Upper lobe of left lung (tissue), 6 donors: Measurements from ENCODE around the gene SNN. TPM values are rescaled to one million over a fixed set of nuclear protein-coding genes. Genes with fewer than 3 reads are reported as not detected.
A peak's percentile ranks its signal among the peaks of the same experiment; 100 is the strongest.

ENCODE experiments used
- ATAC-seq, 2 donors: fragments of 200-7000 bp; cut with Tn5 transposase; one replicate each; pipeline ENCODE4 v1.9.1; 2022; ENCODE audit warnings: mild to moderate bottlenecking in 2 of 2, moderate library complexity in 2 of 2; ENCODE audit not compliant: low FRiP score in 2 of 2
- DNase-seq, 2 donors: peaks; one replicate each; pipeline ENCODE4 v3.0.0-alpha.2; 2019 to 2020
- H3K27ac ChIP-seq, 4 donors: fragments of 200-600 bp; sonication (generic); one replicate each; pipeline ENCODE4 v1.5.1; 2016 to 2019
- H3K27me3 ChIP-seq, 4 donors: fragments of 200-600 bp; sonication (generic); one replicate each; pipeline ENCODE4 v1.5.1; 2017 to 2019
- H3K36me3 ChIP-seq, 4 donors: fragments of 200-600 bp; sonication (generic); one replicate each; pipeline ENCODE4 v1.5.1; 2016 to 2019
- H3K4me1 ChIP-seq, 4 donors: fragments of 200-600 bp; sonication (generic); one replicate each; pipeline ENCODE4 v1.5.1; 2018 to 2019
- H3K4me3 ChIP-seq, 4 donors: fragments of 200-600 bp; sonication (generic); one replicate each; pipeline ENCODE4 v1.5.1; 2017 to 2019; ENCODE audit warnings: mild to moderate bottlenecking in 2 of 4, moderate library complexity in 1 of 4
- H3K9me3 ChIP-seq, 4 donors: fragments of 200-600 bp; sonication (generic); one replicate each; pipeline ENCODE4 v1.5.1; 2018 to 2019
- EP300 ChIP-seq, 4 donors: sonication (generic); formaldehyde crosslinking; IDR thresholded peaks; one replicate each; pipeline ENCODE4 v1.5.1; 2017; ENCODE audit warnings: antibody characterized with exemption in 4 of 4, control low read depth in 2 of 4
- POLR2A ChIP-seq, 4 donors: fragments of 450-650 bp; IDR thresholded peaks; one replicate each; pipeline ENCODE4 v1.5.1; 2016 to 2017; ENCODE audit warnings: antibody characterized with exemption in 4 of 4, mild to moderate bottlenecking in 2 of 4
- POLR2AphosphoS5 ChIP-seq, 2 donors: sonication (generic); formaldehyde crosslinking; IDR thresholded peaks; one replicate each; pipeline ENCODE4 v1.5.1; 2017; ENCODE audit warnings: antibody characterized with exemption in 2 of 2
- WGBS, 2 donors: methylation state at CpG; one replicate each; pipeline ENCODE4 v1.1.5; 2017 to 2018; 5-methylcytosine and 5-hydroxymethylcytosine counted together
- total RNA-seq, 6 donors: library from RNA; depleted of rRNA in 4 of 6; stranded (reverse); fragments of >200 nt in 4 of 6; gene quantifications; one replicate each; pipeline versions ENCODE4 v1.1.0 to v1.2.1, GENCODE V29; 2016 to 2021
- TF ChIP-seq, protein P1 (sequence below), 6 experiments: fragments of 450-650 bp in 4 of 6; fragments of 200-600 bp in 2 of 6; sonication (generic) in 2 of 6; IDR thresholded peaks; one replicate each; pipeline ENCODE4 v1.5.1; 2016 to 2019; ENCODE audit warnings: antibody characterized with exemption in 6 of 6
- donor health status: DM: no; HTN: no; CAD: no; lungs with moderate emphysema.
- donor health status: DM: no; HTN: yes; CAD: no; lungs with severe emphysema.

SNN gene
- total RNA-seq, 6 donors from 2014 or later, result 14.7 to 29.8 (median 26.1) TPM

DNA sequence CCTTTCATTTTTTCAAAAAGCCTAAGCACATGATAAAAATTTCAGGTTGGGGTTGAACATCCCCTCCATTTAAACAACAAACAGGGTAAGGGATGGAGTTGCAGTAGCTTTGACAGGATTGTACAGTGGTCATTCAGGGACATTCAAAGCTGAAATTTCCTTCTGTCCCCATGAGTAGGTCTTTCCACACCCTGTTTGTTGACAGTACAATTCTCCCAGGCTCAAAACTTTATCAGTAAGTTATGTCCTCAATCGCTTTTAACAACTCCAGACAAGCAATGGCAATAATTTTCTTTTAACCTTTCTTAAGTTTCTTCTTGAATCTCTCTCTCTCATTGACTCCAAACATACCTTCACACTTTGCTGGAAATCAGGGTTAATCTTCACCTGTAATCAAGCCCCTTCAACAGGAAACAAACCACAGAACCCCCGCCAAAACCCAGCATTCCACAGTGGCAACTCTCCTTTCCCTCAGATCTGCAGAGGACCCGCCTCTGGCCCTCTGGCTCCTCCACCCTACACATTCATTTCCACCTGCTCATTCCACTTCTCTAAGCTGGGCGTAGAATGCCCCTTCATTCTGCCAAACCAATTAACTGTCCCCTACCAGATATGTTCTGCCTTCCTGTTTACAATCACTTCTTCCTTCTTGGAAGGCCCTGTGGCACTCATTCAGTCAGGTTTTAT is 53.7 kb downstream of the SNN start:
- Histone ChIP-seq H3K27me3 (no peaks in the 10 kb centered on the region), H3K27ac (peak overlapping the region; percentile 55 to 73 (median 68)), H3K36me3 (peaks cover 12 to 71% (median 31%) of the 10 kb centered on the region in 4 donors), H3K9me3 (no peaks in the 10 kb centered on the region), H3K4me3 (no peak overlapping the region), H3K4me1 (peaks cover 12 to 49% (median 27%) of the 10 kb centered on the region in 4 donors)
- DNase-seq (peak in 1 of 2 donors; percentile 39), ATAC-seq (peak in 1 of 2 donors; percentile 61)
- TF ChIP-seq EP300 (IDR thresholded peaks at IDR 0.05), result peak in 1 of 4 donors; percentile 19
- no peak for TF ChIP-seq POLR2A (IDR thresholded peaks at IDR 0.05)
- WGBS, 2 donors, result 49 to 66% methylated on average over 4 of the region's 4 CpGs

DNA sequence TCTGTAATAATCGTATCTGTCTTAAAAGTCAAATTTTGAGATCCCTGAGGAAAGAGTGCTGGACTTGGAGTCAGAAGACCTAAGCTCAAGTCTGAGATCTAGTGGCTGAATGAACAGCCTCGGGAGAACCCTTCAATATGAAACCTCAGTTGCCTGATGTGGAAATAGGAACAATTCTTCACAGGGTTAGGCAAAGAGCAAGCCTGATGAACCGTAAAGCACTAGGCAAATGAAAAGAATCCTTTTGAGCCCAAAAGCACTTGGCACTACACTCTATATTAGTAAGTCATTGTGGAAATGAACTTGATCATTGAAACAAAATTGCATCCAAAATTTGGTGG is 54.2 kb downstream of the SNN start:
- H3K4me1 ChIP-seq, result peaks cover 12 to 49% (median 29%) of the 10 kb centered on the region in 4 donors
- H3K9me3 ChIP-seq, result no peaks in the 10 kb centered on the region
- no peak overlapping the region for H3K4me3 ChIP-seq
- ATAC-seq, result no peak
- peaks cover 12 to 71% (median 31%) of the 10 kb centered on the region in 4 donors for H3K36me3 ChIP-seq
- WGBS, 2 donors, result 47 to 55% methylated on average over 3 of the region's 3 CpGs
- no peak for DNase-seq
- H3K27me3 ChIP-seq, result no peaks in the 10 kb centered on the region
- no peak for TF ChIP-seq POLR2AphosphoS5 (IDR thresholded peaks at IDR 0.05)
- TF ChIP-seq, protein P1, sequence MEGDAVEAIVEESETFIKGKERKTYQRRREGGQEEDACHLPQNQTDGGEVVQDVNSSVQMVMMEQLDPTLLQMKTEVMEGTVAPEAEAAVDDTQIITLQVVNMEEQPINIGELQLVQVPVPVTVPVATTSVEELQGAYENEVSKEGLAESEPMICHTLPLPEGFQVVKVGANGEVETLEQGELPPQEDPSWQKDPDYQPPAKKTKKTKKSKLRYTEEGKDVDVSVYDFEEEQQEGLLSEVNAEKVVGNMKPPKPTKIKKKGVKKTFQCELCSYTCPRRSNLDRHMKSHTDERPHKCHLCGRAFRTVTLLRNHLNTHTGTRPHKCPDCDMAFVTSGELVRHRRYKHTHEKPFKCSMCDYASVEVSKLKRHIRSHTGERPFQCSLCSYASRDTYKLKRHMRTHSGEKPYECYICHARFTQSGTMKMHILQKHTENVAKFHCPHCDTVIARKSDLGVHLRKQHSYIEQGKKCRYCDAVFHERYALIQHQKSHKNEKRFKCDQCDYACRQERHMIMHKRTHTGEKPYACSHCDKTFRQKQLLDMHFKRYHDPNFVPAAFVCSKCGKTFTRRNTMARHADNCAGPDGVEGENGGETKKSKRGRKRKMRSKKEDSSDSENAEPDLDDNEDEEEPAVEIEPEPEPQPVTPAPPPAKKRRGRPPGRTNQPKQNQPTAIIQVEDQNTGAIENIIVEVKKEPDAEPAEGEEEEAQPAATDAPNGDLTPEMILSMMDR (IDR thresholded peaks at IDR 0.05), result no peak
- TF ChIP-seq POLR2A (IDR thresholded peaks at IDR 0.05), result no peak
- TF ChIP-seq EP300 (IDR thresholded peaks at IDR 0.05), result no peak
- H3K27ac ChIP-seq, result peak overlapping the region; percentile 55 to 73 (median 68)

DNA sequence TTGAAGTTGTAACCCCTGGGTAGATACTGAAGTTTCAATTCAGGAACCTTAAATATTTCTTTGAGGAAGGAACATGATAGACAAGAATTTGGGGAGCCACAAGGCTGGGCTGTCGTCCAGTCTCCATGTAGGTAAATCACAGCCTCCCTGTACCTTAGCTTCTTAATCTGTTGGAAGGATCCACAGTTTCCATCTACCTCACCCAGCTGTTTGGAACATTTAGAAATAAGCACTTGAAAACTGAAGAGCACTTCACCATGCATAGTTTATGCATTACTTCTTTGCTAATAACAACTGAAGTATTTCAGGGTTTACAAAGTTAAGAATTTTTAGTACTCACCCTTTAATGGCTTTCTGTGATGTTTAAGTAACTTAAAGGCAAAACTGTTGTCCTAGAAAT is 57.2 kb downstream of the SNN start:
- H3K4me1 ChIP-seq, result peaks cover 18 to 67% (median 52%) of the 10 kb centered on the region in 4 donors
- H3K27ac ChIP-seq, result peak overlapping the region; percentile 67 to 84 (median 74)
- H3K9me3 ChIP-seq, result no peaks in the 10 kb centered on the region
- H3K4me3 ChIP-seq, result no peak overlapping the region
- no peaks in the 10 kb centered on the region for H3K27me3 ChIP-seq
- TF ChIP-seq POLR2A (IDR thresholded peaks at IDR 0.05) (peak in 1 of 4 donors; percentile 18), POLR2AphosphoS5 (IDR thresholded peaks at IDR 0.05) (no peak), EP300 (IDR thresholded peaks at IDR 0.05) (peak in 3 of 4 donors; percentile 26 to 71 (median 40))
- ATAC-seq, result peak; percentile 43 to 75
- 45 to 62% methylated on average over 1 of the region's 1 CpG for WGBS, 2 donors
- peaks cover 6 to 86% (median 32%) of the 10 kb centered on the region in 4 donors for H3K36me3 ChIP-seq
- peak in 1 of 2 donors; percentile 45 for DNase-seq

DNA sequence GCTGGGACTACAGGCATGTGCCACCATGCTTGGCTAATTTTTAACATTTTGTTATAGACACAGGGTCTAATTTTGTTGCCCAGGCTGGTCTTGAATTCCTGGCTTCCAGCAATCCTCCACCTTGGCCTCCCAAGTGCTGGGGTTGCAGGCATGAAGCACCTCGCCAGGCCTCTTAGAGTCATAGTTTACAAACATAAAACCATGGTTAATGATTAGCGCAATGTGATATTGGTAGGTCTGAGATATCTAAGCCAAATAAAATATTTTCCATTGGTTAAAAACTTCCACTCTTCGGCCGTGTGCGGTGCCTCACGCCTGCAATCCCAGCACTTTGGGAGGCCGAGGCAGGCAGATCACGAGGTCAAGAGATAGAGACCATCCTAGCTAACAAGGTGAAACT is 57.8 kb downstream of the SNN start:
- 58 to 71% methylated on average over 8 of the region's 8 CpGs for WGBS, 2 donors
- Histone ChIP-seq H3K27ac (peak overlapping the region; percentile 67 to 84 (median 74)), H3K36me3 (peaks cover under 1 to 86% (median 28%) of the 10 kb centered on the region in 4 donors), H3K9me3 (no peaks in the 10 kb centered on the region), H3K27me3 (no peaks in the 10 kb centered on the region), H3K4me3 (no peak overlapping the region), H3K4me1 (peaks cover 18 to 71% (median 53%) of the 10 kb centered on the region in 4 donors)
- TF ChIP-seq POLR2AphosphoS5 (IDR thresholded peaks at IDR 0.05), result no peak
- TF ChIP-seq, protein P1 (IDR thresholded peaks at IDR 0.05), result no peak
- no peak for TF ChIP-seq EP300 (IDR thresholded peaks at IDR 0.05)
- no peak for TF ChIP-seq POLR2A (IDR thresholded peaks at IDR 0.05)
- DNase-seq (peak in 1 of 2 donors; percentile 73), ATAC-seq (peak; percentile 39 to 85)

DNA sequence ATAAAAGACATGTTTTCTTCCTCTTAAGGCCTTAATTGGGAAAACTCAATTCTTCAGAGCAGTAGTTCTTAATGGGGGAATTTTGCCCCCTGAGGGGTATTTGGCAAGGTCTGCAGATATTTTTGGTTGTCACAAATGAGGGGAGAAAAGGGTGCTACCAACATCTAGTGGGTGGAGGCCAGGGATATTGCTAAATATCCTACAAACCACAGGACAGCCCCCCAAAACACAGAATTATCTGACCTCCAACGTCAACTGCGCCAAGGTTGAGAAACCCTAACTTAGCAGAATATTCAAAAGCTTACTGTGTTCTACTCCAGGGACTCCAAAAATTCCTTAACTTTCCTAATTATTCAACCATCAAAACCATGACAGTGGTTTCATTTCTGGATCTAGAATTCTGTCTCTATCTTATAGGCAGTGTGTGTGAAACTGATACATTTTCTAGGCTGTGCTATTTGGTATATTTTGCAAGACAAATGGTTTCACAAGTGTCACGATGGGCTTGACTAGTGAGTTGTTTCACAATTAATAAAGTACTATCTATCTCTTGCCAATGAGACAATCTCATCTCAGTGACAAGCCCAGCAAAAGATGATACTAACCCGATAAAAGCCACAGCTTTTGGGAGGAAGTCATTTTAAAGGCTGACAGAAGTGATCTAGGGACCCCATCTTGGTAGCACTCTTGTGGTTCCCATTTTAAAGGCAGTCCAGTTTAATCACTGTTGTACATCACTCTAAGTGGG is 59.7 kb downstream of the SNN start:
- peak in 1 of 2 donors; percentile 23 for ATAC-seq
- peak overlapping the region; percentile 11 to 79 (median 34) for H3K27ac ChIP-seq
- no peak for TF ChIP-seq POLR2AphosphoS5 (IDR thresholded peaks at IDR 0.05)
- TF ChIP-seq EP300 (IDR thresholded peaks at IDR 0.05), result no peak
- TF ChIP-seq, protein P1 (IDR thresholded peaks at IDR 0.05), result no peak
- TF ChIP-seq POLR2A (IDR thresholded peaks at IDR 0.05), result no peak
- DNase-seq, result no peak
- no peaks in the 10 kb centered on the region for H3K9me3 ChIP-seq
- WGBS, 2 donors, result 52 to 67% methylated on average over 4 of the region's 4 CpGs
- no peaks in the 10 kb centered on the region for H3K27me3 ChIP-seq
- peaks cover 10 to 64% (median 39%) of the 10 kb centered on the region in 4 donors for H3K4me1 ChIP-seq
- no peak overlapping the region for H3K4me3 ChIP-seq
- peaks cover 4 to 86% (median 33%) of the 10 kb centered on the region in 4 donors for H3K36me3 ChIP-seq

Other genes starting within 250 kb of the SNN start
- gene LITAF, start 81.5 kb upstream of the SNN start, total RNA-seq, result 100 to 1,000 TPM in 4 of 6 donors, 10 to 100 TPM in 2; 65.8 to 281 (median 113) TPM
- gene TXNDC11, start 74.4 kb downstream of the SNN start, total RNA-seq, result 100 to 1,000 TPM in 5 of 6 donors, 10 to 100 TPM in 1; 81.2 to 148 (median 117) TPM
- 100 to 1,000 TPM in 2 of 6 donors, 10 to 100 TPM in 4; 52.7 to 142 (median 64.7) TPM for gene ZC3H7A, start 128.8 kb downstream of the SNN start, total RNA-seq
- 100 to 1,000 TPM in 4 of 6 donors, 10 to 100 TPM in 2; 77.8 to 121 (median 108) TPM for gene RSL1D1, start 183.1 kb downstream of the SNN start, total RNA-seq
- 100 to 1,000 TPM in 3 of 6 donors, 10 to 100 TPM in 3; 52.4 to 117 (median 99.6) TPM for gene GSPT1, start 247.5 kb downstream of the SNN start, total RNA-seq